Memory B cell (primary cell): ENCODE measurements around the gene LY86.

Source experiments
- ATAC-seq: fragments of 150-1000 bp; cut with Tn5 transposase; 2 replicates; pipeline ENCODE4 v1.10.0; 2021; ENCODE audit warnings: low read depth, mild to moderate bottlenecking, moderate library complexity
- DNase-seq, 2 donors: peaks; one replicate each; pipeline ENCODE4 v3.0.0; 2022; ENCODE audit warnings: low spot score in 2 of 2
- H3K27ac Mint-ChIP-seq: one replicate; pipeline ENCODE4 v1.8.0; 2022; ENCODE audit warnings: mild to moderate bottlenecking, moderate library complexity, mixed read lengths
- H3K27me3 Mint-ChIP-seq: one replicate; pipeline ENCODE4 v1.8.0; 2022; ENCODE audit warnings: mixed read lengths
- H3K36me3 Mint-ChIP-seq: one replicate; pipeline ENCODE4 v1.8.0; 2022; ENCODE audit warnings: mild to moderate bottlenecking, mixed read lengths
- H3K4me1 Mint-ChIP-seq: one replicate; pipeline ENCODE4 v1.8.0; 2022; ENCODE audit warnings: mixed read lengths
- H3K4me3 Mint-ChIP-seq: one replicate; pipeline ENCODE4 v1.8.0; 2022; ENCODE audit warnings: mild to moderate bottlenecking, moderate library complexity, mixed read lengths
- H3K9me3 Mint-ChIP-seq: one replicate; pipeline ENCODE4 v1.8.0; 2022; ENCODE audit warnings: mixed read lengths

The LY86 gene

DNA sequence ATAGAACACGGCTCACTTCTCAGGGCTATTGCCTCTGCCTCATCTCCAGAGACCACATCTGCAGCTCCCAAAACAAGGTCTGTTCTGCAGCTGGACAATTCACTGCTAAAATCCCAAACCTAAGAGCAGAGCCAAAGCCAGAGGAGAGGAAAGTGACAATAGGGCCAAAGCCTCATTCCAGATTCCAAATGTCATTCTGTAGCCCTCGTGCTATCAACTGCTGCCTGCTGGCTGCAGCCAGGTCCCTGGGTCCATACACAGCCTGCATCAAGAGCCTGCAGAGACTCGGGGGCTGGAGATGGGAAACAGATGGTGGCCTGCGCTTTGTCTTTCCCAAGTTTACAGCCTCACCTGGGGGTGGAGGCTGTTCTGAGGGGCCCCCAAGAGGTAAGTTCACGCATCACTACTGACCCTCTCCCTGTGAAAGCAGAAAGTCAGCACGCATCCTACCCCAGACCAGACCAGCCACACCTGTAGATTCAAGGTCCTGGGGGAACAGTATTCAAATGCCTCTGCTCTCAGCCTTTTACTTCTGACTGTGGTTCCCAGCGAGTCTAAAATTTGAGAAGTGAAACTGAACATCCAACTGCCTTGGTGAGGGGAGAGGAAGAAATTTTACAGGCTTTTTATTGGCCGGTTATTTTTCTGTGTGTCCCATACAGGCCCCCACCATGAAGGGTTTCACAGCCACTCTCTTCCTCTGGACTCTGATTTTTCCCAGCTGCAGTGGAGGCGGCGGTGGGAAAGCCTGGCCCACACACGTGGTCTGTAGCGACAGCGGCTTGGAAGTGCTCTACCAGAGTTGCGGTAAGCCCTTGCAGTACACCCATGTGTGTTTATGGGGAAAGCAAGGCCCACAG, at the start of gene LY86:
TSS of gene LY86 (plus strand) at position 657 of the 860 bp plus-strand sequence. CDS start at position 672, 15 bp downstream.
- H3K4me1 Mint-ChIP-seq: peaks cover 72% of the 10 kb centered on the region
- peak within 1 kb of the TSS; percentile 98 for H3K4me3 Mint-ChIP-seq
- peaks cover 15% of the 10 kb centered on the region for H3K36me3 Mint-ChIP-seq
- peak; percentile 67 for ATAC-seq
- DNase-seq: peak; percentile 54 to 65
- H3K9me3 Mint-ChIP-seq: no peaks in the 10 kb centered on the region
- H3K27me3 Mint-ChIP-seq: no peaks in the 10 kb centered on the region
- peak within 1 kb of the TSS; percentile 95 for H3K27ac Mint-ChIP-seq

DNA sequence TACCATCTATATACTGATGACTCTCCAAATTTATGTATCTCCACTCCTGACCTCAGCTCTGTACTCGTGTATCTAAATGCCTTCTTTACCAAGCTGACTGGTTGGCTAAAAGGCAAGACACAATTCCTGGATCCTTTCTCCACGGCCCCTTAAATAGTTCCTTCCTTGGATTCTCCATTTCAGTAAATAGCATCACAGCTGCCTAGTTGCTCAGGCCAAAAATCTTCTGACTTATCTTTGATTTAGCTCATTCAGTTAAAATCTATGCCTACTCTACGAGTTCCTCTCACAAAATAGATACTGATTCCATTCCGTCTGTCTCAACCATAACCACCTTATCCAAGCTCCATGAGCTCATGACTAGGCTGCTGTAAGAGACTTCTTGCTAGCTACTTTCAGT, 49.5 kb upstream of the LY86 start:
- H3K4me3 Mint-ChIP-seq: no peak overlapping the region
- no peak overlapping the region for H3K27ac Mint-ChIP-seq
- DNase-seq (no peak), ATAC-seq (no peak)
- H3K4me1 Mint-ChIP-seq: no peaks in the 10 kb centered on the region
- peaks cover 5% of the 10 kb centered on the region for H3K27me3 Mint-ChIP-seq
- H3K9me3 Mint-ChIP-seq: peaks cover 6% of the 10 kb centered on the region
- H3K36me3 Mint-ChIP-seq: peaks cover 10% of the 10 kb centered on the region

DNA sequence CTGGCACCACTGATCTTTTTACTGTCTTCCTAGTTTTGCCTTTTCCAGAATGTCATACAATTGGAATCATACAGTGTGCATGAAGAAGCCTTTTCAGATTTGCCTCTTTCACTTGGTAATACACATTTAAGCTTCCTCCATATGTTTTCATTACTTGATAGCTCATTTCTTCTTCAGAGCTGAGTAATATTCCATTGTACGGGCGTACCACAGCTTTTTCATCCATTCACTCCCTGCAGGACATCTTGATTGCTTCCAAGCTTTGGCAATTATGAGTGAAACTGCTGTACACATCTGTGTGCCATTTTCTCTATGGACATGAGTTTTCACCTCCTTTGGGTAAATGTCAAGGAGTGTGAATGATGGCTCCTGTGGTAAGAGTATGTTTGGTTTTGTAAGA, 46.2 kb upstream of the LY86 start:
- peaks cover 6% of the 10 kb centered on the region for H3K9me3 Mint-ChIP-seq
- peaks cover 9% of the 10 kb centered on the region for H3K36me3 Mint-ChIP-seq
- peaks cover 11% of the 10 kb centered on the region for H3K27me3 Mint-ChIP-seq

DNA sequence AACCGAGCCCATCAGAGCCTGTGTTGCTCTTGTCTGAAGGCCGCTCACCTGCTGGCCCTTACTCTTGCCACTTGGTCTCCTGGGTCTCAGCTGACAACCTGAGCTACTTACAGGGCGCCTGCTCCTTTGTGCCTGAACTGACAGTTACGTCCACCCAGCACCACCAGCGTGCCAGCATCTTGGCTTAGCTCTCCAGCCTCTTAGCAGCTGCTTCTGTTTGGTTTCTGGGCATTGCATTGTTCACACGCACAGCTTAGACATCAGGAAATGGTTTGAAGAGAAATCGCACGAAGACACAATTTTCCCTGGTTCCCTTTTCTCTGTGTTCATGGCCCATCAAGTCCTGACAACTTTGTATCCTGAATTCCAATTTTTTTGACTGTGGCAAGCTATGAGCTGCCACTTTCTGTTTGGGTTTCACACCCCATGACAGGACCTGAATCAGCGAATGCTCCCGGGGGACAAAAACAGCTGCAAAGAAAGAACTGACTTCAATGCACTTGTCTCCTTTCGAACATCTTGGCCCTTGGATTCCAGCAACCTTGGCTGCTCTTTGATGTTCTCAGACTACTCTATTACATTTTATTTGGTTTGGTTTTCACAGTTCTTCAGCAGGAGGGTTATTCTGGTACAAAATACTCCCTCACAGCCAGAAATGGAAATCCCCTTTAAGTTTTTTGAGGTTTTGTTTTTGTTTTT, 45.2 kb upstream of the LY86 start:
- Mint-ChIP-seq H3K36me3 (peaks cover 9% of the 10 kb centered on the region), H3K9me3 (peaks cover 6% of the 10 kb centered on the region), H3K4me1 (peaks cover 9% of the 10 kb centered on the region), H3K27ac (no peak overlapping the region), H3K27me3 (peaks cover 16% of the 10 kb centered on the region), H3K4me3 (no peak overlapping the region)
- ATAC-seq (no peak), DNase-seq (no peak)

More for the DNA sequence above, 46.2 kb upstream of the LY86 start:
- peaks cover 9% of the 10 kb centered on the region for H3K4me1 Mint-ChIP-seq
- no peak overlapping the region for H3K27ac Mint-ChIP-seq
- ATAC-seq (no peak), DNase-seq (no peak)
- no peak overlapping the region for H3K4me3 Mint-ChIP-seq

DNA sequence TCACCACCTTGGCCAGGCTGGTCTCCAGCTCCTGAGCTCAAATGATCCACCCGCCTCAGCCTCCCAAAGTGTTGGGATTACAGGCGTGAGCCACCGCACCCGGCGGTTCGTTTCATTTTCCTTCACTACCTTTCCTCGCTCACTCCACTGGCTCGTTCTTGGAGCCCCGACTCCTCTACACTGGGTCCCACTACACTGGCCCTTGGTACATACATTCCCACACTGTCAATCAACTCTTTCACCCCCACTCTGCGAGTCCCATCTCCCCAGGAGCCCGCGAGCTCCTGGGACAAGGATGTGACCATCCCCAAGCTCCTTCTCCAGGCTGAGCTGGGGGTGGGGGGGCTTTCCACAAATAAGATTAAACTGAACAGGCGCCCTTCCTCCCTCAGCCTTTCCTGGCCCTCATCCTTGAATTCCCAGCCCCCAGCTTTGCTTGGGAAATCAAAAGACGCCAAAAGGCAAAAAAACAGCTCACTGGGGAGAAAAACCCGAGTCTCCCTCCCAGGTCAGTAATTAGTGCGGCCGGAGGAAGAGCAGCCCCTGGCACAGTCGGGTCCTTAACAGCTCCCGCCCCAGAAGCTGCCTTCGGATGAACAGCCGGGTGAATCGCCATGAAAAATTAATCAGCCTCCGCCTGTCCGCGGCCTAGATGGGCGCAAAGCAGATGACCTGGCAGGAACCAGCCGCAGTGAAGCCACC, 42.8 kb upstream of the LY86 start:
- H3K4me3 Mint-ChIP-seq: peak overlapping the region; percentile 32
- H3K27ac Mint-ChIP-seq: no peak overlapping the region
- DNase-seq (no peak), ATAC-seq (no peak)
- H3K4me1 Mint-ChIP-seq: peaks cover 9% of the 10 kb centered on the region
- peaks cover 16% of the 10 kb centered on the region for H3K27me3 Mint-ChIP-seq
- H3K36me3 Mint-ChIP-seq: peaks cover 9% of the 10 kb centered on the region
- peaks cover 6% of the 10 kb centered on the region for H3K9me3 Mint-ChIP-seq

DNA sequence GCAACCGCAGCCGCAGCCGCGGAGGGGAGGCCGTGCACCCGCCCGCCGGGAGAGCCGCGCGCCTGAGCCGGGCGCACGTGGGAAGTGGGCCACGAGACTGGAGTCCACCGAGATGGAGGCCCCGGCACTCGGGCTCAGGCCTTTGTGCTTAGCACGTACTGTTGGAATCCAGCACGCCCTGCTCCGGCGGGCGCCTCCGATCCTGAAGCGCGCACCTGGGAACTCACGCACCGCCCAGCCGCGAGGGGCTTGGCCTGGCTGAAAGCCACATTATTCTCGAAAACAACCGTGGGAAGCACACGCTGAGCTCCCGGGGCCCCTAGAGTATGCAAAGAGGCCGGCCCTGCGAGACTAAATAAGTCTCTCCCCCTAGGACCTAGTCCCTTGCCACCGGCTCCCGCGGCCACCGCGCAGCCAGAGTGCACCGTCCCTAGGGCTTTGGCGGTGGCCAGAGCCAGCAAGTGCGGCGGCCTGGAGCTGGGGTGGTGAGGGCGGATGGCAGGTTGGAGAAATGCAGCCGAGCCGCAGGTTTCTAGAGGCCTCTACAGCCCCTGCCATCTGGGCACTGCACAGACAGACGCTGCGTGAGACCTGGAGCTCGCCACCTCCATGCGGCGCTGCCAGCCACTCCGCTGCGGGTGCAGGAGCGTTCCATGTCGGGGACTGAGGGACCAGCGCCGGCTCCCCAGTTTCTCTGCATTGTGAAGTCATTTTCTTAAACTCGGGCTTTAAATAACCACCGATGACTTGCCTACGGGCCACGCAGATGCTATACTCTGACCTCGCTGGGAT, 42.0 kb upstream of the LY86 start:
- Mint-ChIP-seq H3K36me3 (peaks cover 9% of the 10 kb centered on the region), H3K4me1 (peaks cover 9% of the 10 kb centered on the region), H3K4me3 (peak overlapping the region; percentile 82), H3K9me3 (peaks cover 6% of the 10 kb centered on the region), H3K27me3 (peaks cover 16% of the 10 kb centered on the region), H3K27ac (no peak overlapping the region)
- DNase-seq (peak; percentile 12 to 54), ATAC-seq (peak; percentile 53)

DNA sequence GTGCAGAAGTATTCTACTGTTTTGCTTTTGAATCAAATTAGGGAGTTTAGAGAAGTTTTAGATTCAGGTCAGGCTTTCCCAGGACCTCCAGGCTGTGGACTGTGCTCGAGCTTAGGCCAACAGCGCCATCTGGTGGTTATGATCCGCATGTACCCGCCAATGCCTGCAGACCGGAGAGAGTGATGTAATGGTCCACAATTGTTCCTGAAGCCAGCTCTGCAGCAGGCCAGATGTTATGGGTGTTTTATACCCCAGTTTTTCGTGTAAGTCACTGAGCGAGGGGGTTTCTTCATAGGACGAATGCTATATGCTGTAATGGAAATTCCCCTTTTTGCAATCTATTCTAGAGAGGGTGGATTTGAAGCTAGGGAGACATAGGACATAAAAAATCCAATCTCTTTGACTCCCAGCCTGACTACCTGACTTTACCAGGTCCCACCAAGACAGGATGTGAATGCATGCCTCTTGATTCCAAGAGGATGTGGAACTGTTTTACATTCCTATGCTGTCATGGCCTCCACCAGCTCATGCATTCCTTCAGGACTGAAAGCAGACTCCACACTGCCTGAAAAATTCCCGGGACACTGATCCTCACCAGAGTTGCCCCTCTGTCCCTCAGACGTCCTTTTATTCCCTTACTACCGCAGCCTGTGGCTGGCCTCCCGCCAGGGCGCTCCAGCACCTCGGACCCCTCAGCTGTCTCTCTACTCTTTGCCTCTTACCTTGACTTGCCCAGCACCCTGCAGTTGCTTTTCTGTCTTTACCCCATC, 41.2 kb upstream of the LY86 start:
- Mint-ChIP-seq H3K27me3 (peaks cover 12% of the 10 kb centered on the region), H3K36me3 (peaks cover 8% of the 10 kb centered on the region), H3K9me3 (peaks cover 5% of the 10 kb centered on the region), H3K4me3 (peak overlapping the region; percentile 82), H3K27ac (peak overlapping the region; percentile 17), H3K4me1 (peaks cover 9% of the 10 kb centered on the region)
- DNase-seq: peak; percentile 83 to 86
- ATAC-seq: peak; percentile 89

DNA sequence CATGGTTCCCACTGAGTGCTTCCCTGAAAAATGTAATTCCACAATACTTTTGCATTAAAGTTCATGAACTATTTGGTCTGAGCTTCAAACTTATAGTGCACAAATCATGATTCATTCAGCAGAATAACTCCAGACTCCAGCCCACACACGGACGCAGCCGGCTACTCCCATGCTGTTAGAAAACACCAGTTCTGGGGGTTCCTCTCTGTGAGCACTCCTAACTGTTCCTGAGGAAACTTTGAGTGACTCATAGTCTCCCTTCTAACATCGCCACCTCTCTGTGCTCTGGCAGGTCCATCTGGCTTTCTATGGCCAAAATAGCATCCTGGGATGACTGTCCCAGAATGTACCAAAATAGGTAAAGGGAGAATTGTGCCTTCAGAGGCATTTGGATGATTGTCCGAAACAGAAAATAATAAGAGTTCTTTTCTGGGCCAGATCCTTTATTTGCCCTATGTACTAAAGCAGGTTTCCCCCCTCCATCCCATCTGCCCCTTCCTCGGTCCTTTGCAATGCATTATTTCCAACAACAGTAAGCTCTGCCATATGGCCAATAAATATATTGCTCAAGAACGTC, 32.3 kb upstream of the LY86 start:
- no peaks in the 10 kb centered on the region for H3K27me3 Mint-ChIP-seq
- no peak overlapping the region for H3K27ac Mint-ChIP-seq
- no peak for ATAC-seq
- peaks cover 5% of the 10 kb centered on the region for H3K4me1 Mint-ChIP-seq
- DNase-seq: no peak
- H3K9me3 Mint-ChIP-seq: no peaks in the 10 kb centered on the region
- H3K36me3 Mint-ChIP-seq: peaks cover 3% of the 10 kb centered on the region
- H3K4me3 Mint-ChIP-seq: no peak overlapping the region

DNA sequence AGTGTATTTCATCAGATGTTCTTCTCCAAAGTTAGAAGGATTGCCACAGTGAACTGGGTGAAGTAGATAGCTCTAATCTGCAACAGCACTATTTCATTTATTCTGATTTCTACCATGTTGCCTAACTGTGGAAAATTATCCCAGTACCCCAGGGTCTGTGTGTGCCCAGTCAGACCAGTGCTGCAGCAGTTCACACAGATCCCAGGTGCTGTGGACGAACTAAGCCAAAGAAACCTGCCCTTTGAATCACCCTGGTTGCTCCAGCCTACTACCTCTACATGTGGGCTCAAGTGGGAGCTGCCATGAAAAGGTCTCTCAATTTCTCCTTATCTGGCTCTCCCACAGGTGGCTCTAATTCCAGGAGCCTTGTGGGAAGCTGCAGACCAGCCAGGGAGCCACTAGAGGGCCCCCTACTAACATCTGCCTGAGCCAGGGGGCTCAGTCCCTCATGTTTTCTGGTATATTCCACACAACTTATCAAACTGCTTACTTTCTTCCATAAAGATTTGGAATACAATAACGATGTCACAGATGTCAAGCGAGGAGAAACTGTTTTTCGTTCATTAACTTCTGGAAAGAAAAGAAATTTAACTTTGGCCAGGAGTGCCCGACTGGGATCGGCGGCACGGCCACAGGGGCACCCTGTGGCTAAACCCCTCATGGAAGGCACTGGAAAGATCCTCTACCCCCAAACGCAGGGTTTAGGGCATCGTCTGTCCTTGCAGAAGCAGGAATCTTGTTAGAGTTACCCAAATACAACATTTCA, 31.6 kb upstream of the LY86 start:
- Mint-ChIP-seq H3K36me3 (no peaks in the 10 kb centered on the region), H3K27ac (no peak overlapping the region), H3K4me3 (no peak overlapping the region), H3K9me3 (no peaks in the 10 kb centered on the region), H3K27me3 (no peaks in the 10 kb centered on the region), H3K4me1 (peaks cover 5% of the 10 kb centered on the region)
- ATAC-seq (peak; percentile 65), DNase-seq (peak; percentile 42 to 48)

DNA sequence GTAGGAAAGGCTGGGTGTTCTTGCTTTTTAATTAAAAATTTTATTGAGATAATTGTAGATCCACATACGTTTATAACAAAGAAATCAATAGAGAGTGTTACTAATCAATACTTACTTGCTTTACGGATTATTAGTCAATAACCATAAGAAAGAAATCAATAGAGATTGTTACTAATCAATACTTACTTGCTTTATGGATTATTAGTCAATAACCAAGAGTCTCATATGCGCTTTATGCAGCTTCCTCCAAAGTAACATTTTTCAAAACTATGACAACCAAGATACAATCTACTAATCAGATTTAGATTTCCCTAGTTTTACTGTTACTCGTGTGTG, 31.0 kb upstream of the LY86 start:
- ATAC-seq: no peak
- Mint-ChIP-seq H3K4me1 (peaks cover 5% of the 10 kb centered on the region), H3K9me3 (no peaks in the 10 kb centered on the region), H3K27me3 (no peaks in the 10 kb centered on the region), H3K4me3 (no peak overlapping the region), H3K36me3 (peaks cover 3% of the 10 kb centered on the region), H3K27ac (no peak overlapping the region)
- DNase-seq: no peak

DNA sequence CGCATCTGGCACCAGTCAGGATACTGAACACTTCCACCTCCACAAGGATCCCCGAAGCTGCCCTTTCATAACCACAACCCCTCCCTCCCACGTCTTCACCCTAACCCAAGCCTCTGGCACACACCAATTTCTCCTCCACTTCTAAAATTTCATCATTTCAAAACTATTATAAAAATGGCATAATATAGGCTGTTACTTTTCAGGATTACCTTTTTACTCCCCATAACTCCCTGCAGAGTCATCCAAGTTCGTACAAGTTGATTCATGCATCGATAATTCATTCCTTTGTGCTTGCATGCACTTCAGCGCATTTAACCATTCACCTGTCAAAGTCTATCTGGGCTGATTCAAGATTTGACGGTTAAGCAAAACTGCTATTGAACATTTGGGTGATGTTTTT, 30.6 kb upstream of the LY86 start:
- H3K4me3 Mint-ChIP-seq: no peak overlapping the region
- H3K27ac Mint-ChIP-seq: no peak overlapping the region
- H3K4me1 Mint-ChIP-seq: peaks cover 5% of the 10 kb centered on the region
- DNase-seq (no peak), ATAC-seq (no peak)
- H3K27me3 Mint-ChIP-seq: no peaks in the 10 kb centered on the region
- peaks cover 5% of the 10 kb centered on the region for H3K36me3 Mint-ChIP-seq
- H3K9me3 Mint-ChIP-seq: no peaks in the 10 kb centered on the region

DNA sequence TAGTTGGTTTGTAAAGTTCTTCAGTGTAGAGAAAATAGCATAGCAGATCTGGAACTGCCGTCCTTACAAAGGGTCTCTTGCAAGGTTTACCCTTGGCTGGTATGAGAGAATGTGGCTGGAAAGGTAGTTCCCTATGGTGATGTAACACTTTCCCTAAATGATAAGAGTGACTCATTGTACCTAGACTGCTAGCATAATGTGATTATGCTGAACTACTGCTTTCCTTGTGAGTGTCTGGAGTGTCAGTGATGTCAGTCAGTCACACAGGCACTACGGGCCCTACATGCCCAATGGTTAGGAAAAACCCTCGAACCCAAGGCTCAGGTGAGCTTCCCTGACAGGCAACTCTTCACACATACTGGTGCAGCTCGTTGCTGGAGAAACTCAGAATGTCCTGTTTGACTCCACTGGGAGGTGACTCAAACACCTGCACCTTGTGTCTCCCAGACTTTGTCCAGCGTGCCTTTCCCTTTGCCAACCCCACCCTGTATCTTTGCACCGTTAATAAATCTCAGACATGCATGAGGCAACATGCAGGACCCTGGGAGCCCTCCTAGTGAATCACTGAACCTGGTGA, 28.4 kb upstream of the LY86 start:
- Mint-ChIP-seq H3K9me3 (peaks cover 2% of the 10 kb centered on the region), H3K27me3 (no peaks in the 10 kb centered on the region), H3K4me1 (peaks cover 13% of the 10 kb centered on the region), H3K4me3 (no peak overlapping the region), H3K36me3 (peaks cover 17% of the 10 kb centered on the region), H3K27ac (no peak overlapping the region)
- no peak for DNase-seq
- ATAC-seq: no peak
